Prostate gland (tissue), 2 donors: ENCODE measurements around the gene ING5.

ENCODE experiments used
- POLR2A ChIP-seq: fragments of 450-650 bp; IDR thresholded peaks from one replicate; pipeline ENCODE4 v1.6.1; 2016; ENCODE audit warnings: antibody characterized with exemption, mild to moderate bottlenecking
- POLR2AphosphoS5 ChIP-seq: sonication (generic); formaldehyde crosslinking; IDR thresholded peaks from one replicate; pipeline ENCODE4 v1.6.1; 2017; ENCODE audit warnings: antibody characterized with exemption
- TF ChIP-seq, protein P1 (sequence below), 4 experiments: fragments of 200-600 bp in 2 of 4; fragments of 450-650 bp in 2 of 4; sonication (generic) in 2 of 4; IDR thresholded peaks; 1 replicate in 3 of 4; 2 replicates in 1 of 4; pipeline ENCODE4 v1.5.1; 2016 to 2019; ENCODE audit warnings: antibody characterized with exemption in 4 of 4, mild to moderate bottlenecking in 2 of 4, moderate library complexity in 2 of 4

DNA sequence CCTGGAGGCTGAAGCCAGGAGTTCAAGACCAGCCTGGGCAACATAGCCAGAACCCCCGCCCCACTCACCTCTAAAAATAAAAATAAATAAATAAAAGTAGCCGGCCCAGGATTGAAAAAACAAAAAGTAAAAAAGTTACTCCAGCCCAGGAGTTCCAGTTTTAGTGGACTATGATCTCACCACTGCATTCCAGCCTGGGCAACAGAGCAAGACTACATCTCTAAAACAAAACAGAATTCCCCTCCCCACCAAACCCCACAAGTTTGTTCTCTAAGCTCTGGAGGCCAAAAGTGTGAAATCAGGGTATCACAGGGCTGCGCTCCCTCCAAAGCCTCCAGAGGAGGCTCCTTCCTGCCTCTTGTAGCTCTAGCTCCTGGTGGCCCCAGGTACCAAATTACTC lies 34.3 kb downstream of the ING5 start:
- TF ChIP-seq, protein P1, sequence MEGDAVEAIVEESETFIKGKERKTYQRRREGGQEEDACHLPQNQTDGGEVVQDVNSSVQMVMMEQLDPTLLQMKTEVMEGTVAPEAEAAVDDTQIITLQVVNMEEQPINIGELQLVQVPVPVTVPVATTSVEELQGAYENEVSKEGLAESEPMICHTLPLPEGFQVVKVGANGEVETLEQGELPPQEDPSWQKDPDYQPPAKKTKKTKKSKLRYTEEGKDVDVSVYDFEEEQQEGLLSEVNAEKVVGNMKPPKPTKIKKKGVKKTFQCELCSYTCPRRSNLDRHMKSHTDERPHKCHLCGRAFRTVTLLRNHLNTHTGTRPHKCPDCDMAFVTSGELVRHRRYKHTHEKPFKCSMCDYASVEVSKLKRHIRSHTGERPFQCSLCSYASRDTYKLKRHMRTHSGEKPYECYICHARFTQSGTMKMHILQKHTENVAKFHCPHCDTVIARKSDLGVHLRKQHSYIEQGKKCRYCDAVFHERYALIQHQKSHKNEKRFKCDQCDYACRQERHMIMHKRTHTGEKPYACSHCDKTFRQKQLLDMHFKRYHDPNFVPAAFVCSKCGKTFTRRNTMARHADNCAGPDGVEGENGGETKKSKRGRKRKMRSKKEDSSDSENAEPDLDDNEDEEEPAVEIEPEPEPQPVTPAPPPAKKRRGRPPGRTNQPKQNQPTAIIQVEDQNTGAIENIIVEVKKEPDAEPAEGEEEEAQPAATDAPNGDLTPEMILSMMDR (IDR thresholded peaks at IDR 0.05) = no peak
- TF ChIP-seq POLR2AphosphoS5 = no peak
- no peak for TF ChIP-seq POLR2A
